GM19025 (cell line): ENCODE measurements around the gene CABLES2.
"Not testable (repeated sequence)": the region's sequence is repeated elsewhere in the genome, so short reads cannot be mapped to it uniquely, and the experiment has no call there.

Source experiments
- ATAC-seq: cut with Tn5 transposase; IDR thresholded peaks from one replicate; pipeline ENCODE4 v1.9.1; 2021; ENCODE audit warnings: mild to moderate bottlenecking, low read depth, moderate library complexity; ENCODE audit not compliant: unreplicated experiment

The CABLES2 gene

GRCh38 chr20:62373631-62374179 lies 33.4 kb downstream of the CABLES2 start:
- not testable (repeated sequence) for ATAC-seq

DNA sequence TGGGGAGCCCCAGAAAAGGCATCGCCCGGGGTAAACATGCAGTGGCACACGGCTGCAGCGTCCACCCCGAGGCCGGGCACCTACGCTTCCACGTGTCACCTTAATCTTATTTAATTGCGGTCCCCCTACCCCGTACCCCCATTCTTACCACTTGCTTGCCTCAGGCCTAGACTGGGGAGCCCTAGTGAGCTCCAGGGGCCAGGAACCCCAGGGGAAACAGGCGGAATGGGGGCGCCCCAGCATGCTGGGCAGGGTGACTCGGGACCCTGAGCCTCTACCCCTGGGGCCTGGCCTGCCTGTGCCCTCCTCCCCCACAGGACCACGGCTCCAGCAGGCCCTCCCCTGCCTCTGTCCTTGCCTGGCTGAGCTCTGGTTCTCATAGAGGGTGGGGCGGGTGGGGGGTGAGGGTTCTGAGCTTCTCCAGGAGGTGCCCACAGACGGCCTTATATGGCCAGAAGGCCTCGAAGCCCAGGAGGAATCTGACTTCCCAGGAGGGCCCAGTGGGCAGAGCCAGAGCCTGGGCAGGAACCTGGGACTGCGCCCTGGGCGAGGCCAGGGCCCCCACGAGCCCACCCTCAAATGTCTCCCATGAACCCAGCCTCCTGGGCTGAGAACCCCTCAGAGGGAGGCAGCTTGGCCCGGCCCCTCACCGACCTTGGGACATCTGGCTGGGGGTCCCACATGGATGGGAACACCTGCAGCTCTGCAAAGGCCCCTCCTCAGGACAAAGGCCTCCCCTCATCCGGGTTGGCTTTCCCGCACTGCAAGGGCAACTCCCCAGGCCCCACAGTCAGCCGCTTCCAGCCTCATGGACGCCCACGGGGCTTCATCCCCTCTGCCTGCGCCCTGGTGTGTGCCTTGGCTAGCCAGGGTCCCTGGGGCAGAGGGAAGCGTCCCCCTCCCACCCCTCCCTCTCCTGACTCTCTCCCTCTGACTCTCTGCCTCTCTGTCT lies 34.8 kb downstream of the CABLES2 start:
- no peak for ATAC-seq

DNA sequence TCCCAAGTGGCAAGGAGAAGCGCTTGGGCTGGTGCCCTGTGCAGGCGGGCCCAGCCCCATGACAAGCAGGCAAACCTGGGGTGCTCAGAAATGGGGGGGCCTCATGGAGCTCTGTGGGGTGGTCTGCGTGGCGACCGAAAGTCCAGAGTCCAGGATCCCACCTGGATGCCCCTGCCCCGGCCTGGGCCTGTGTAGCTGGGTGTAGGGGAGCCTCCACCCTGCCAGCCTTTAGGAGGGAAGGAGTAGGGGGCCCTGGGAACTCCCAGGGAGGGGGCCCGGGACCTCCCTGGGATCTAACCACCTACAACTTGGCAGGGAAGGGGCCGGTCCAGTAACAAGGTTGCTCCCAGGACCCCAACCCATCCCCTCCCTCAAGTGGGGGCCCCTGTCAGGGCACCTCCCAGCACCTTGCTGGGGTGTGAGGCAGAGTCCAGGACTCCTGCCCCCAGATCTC lies 35.5 kb downstream of the CABLES2 start:
- no peak for ATAC-seq

GRCh38 chr20:62370807-62371587 lies 36.1 kb downstream of the CABLES2 start:
- ATAC-seq: no peak

GRCh38 chr20:62370115-62370806 lies 36.8 kb downstream of the CABLES2 start:
- ATAC-seq: no peak

DNA sequence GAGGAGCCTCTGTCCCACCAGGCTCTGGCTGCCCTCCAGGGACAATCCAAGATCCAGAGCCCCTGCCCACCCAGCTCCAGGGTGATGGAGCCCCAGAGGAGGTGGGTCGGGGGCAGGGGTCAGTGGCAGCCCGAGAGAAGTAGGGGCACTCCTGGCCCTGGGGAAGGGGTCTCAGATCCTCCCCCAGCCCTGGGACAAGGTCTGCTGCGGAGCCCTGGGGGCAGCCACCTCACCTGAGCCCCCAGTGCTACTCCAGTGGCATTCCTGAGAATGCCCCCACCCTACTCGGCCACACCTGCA lies 37.3 kb downstream of the CABLES2 start:
- ATAC-seq: no peak

GRCh38 chr20:62368976-62369814 lies 37.9 kb downstream of the CABLES2 start:
- ATAC-seq: no peak

GRCh38 chr20:62368392-62368975 lies 38.6 kb downstream of the CABLES2 start:
- ATAC-seq: no peak

- no peak for ATAC-seq
These were observed 39.3 kb downstream of the CABLES2 start for GRCh38 chr20:62367633-62368391.

- no peak for ATAC-seq
These were observed 39.9 kb downstream of the CABLES2 start, which contains the start of gene LAMA5 for GRCh38 chr20:62367136-62367632. Gene LAMA5, minus strand, starts transcription at chr20:62367312. Its CDS starts 67 bp downstream, at chr20:62367245.

DNA sequence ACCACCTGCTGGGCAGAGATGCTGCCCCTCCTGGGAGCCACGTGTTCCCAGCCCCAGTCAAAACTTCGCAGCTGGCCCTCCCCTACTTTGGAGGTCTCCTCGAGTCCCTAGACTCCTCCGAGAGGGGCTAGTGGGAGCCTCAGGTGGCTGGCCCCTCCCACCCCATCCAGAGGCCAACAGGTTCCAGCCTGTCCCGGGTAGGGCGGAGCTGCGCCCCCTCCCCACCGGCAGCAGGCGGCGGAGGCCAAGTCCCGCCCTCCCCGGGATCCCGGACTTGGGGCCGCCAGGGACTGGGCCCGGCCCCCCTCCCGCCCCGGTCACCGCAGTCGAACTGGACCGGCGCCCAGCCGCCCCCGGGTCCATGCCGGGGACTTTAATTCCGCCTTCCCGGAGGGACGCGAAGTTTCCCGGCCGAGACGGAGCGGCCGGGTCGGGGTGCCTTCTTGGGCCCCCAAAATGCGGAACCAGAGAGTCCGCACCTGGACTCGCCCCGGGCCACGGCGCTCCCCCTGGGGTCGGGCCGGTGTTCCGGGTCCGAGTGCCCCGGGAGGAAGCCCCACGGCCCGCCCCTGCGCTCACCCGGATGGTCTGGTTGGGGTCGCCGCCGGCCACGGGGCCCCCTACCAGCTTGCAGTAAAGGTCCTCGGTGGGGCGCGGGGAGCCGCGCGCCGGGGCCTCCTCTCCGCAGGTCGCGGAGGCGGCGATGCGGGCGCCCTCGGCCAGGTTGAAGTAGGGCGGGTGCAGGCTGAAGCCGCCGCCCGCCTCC lies 40.5 kb downstream of the CABLES2 start:
- ATAC-seq: no peak

- no peak for ATAC-seq
These were observed 41.2 kb downstream of the CABLES2 start for GRCh38 chr20:62365814-62366369.

DNA sequence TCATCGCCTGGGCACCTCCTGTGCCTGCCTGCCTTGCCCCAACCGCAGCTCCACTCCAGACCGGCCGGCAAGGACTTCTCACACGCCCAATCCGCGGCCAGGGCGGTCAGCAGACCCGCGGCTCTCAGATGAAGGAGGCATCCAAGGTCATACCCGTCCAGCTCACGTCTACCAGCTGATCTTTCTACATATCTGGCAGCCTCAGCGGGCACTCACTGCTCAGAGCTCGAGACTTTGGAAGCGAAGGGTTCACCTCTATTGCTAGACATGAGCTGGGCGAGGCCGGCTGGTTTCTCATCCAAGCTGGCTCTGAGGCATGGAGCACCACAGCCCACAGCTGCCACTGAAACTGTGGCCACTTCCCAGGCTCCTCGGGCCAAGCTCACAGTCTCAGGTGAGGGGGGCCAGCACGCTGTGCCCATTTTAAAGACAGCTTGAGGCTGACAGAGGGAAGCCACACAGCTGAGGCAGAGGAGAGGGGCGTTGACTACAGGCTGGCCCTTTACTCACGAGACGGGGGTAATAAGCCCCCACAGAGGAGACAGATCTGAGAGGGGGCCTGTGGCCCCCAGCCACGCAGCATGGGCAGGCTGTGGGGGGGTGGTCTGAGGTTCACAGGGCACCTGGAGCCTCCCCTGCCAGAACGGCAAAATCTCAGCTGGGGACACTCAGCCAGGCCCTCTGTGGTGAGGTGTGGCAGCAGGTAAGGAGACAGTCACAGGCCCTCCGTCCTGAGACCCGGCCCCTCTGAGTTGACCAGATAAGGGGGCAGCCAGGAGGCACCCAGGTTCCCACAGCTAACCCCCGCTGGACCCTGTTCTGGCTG lies 42.0 kb downstream of the CABLES2 start:
- no peak for ATAC-seq

- ATAC-seq: no peak
These were observed 42.9 kb downstream of the CABLES2 start for GRCh38 chr20:62363920-62364851.
